ENCODE results near the gene AADACL3. TPM values are rescaled to one million over a fixed set of nuclear protein-coding genes. Genes with fewer than 3 reads are reported as not detected.

Gene AADACL3
- total RNA-seq, 1 donor from 2014 or later = not detected

DNA sequence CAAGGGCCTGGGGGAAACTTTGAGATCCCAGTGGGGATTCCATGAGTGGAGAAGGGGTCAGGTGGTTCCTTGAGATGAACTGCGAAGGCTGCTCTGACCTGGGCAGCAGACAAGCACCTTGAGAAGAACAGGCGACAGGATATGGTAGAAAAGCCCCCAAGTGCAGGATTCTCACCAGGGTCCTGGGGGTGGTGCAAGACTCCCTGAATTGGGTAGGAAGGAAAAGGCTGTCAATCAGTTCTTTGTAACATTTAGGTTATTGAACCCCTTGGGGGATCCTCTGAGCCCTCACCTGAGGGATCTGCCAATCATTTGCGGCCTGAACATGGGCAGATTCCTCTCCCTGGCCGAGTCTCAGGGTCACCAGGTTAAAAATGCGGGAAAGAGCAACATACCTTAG is 55.3 kb downstream of the AADACL3 start:
- TF ChIP-seq, protein P1, sequence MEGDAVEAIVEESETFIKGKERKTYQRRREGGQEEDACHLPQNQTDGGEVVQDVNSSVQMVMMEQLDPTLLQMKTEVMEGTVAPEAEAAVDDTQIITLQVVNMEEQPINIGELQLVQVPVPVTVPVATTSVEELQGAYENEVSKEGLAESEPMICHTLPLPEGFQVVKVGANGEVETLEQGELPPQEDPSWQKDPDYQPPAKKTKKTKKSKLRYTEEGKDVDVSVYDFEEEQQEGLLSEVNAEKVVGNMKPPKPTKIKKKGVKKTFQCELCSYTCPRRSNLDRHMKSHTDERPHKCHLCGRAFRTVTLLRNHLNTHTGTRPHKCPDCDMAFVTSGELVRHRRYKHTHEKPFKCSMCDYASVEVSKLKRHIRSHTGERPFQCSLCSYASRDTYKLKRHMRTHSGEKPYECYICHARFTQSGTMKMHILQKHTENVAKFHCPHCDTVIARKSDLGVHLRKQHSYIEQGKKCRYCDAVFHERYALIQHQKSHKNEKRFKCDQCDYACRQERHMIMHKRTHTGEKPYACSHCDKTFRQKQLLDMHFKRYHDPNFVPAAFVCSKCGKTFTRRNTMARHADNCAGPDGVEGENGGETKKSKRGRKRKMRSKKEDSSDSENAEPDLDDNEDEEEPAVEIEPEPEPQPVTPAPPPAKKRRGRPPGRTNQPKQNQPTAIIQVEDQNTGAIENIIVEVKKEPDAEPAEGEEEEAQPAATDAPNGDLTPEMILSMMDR (IDR thresholded peaks at IDR 0.05; ENCODE audit: insufficient read depth, low read length, poor library complexity, severe bottlenecking) = no peak
- H3K4me3 ChIP-seq (ENCODE audit: low read depth, low read length) = no peak overlapping the region
- no peak for DNase-seq (ENCODE audit: low read depth)
- no peaks in the 10 kb centered on the region for H3K27me3 ChIP-seq (ENCODE audit: control insufficient read depth, insufficient read depth, low read length)
- no peaks in the 10 kb centered on the region for H3K36me3 ChIP-seq (ENCODE audit: control insufficient read depth, insufficient read depth, low read length)

DNA sequence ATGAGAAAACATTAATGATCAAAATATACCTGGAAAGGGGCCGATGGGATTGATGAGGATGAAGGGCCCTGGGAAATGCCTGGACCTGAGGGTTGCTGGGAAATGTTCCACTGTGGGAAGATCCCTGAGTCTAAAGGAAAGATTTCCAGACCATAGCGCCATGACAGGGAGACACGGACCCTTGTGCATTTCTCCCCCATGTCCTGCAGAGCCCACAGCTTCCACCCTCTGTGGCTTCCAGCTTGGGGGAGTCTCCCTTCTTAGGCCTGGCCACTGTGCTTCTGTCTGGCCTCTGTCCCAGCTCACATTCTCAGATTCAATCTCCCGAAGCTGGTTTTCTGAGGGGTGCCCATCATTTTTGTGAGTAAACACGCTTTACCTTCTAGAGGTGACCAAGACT is 56.6 kb downstream of the AADACL3 start:
- H3K27me3 ChIP-seq (ENCODE audit: control insufficient read depth, insufficient read depth, low read length) = no peaks in the 10 kb centered on the region
- DNase-seq (ENCODE audit: low read depth) = no peak

DNA sequence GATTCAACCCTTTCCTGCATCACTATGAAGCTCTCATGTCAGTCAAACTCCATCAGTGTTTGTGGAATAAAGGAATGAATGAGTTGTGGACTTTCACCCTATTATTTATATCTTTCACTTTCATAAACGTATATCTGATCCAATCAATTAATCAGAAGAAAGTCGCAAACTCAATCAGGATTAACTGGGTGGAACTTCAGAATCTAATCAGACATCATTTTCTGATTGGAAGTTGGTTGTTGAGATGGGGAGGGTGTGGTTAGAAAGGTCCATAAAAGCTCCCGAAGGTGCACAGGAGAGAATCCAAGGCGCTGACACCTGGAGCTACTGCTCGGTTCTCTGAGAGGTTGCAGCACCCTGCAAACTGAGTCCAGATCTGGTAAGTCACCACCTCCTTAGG is 57.5 kb downstream of the AADACL3 start, which contains the start of gene PRAMEF12:
Gene PRAMEF12 (plus strand): TSS at position 301 of the 400 bp plus-strand sequence. CDS start 1,130 bp downstream, outside the sequence.
- TF ChIP-seq, protein P1 (IDR thresholded peaks at IDR 0.05; ENCODE audit: insufficient read depth, low read length, poor library complexity, severe bottlenecking) = no peak
- Histone ChIP-seq H3K36me3 (ENCODE audit: control insufficient read depth, insufficient read depth, low read length) (no peaks in the 10 kb centered on the region), H3K27me3 (ENCODE audit: control insufficient read depth, insufficient read depth, low read length) (no peaks in the 10 kb centered on the region), H3K4me3 (ENCODE audit: low read depth, low read length) (no peak within 1 kb of the TSS)
- DNase-seq (ENCODE audit: low read depth) = no peak

More for the DNA sequence above, 56.6 kb downstream of the AADACL3 start:
- TF ChIP-seq, protein P1 (IDR thresholded peaks at IDR 0.05; ENCODE audit: insufficient read depth, low read length, poor library complexity, severe bottlenecking) = no peak
- Histone ChIP-seq H3K36me3 (ENCODE audit: control insufficient read depth, insufficient read depth, low read length) (no peaks in the 10 kb centered on the region), H3K4me3 (ENCODE audit: low read depth, low read length) (no peak overlapping the region)

DNA sequence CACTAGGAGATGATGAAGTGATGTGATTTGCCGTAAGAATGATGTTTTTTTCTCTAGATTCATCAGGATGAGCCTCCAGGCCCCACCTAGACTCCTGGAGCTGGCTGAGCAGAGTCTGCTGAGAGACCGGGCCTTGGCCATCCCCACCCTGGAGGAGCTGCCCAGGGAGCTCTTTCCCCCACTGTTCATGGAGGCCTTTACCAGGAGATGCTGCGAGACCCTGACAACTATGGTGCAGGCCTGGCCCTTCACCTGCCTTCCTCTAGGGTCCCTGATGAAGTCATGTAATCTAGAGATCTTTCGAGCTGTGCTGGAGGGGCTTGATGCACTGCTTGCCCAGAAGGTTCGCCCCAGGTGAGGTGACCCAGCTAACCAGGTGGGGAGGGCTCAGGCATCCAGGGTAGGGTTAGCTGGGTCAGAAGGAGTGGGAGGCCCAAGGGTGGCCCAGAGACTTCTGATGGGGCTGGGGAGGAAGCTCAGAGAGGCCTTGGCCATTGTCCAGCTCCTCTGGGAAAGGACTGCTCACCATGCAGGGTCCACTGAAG is 59.0 kb downstream of the AADACL3 start:
- Histone ChIP-seq H3K4me3 (ENCODE audit: low read depth, low read length) (no peak overlapping the region), H3K36me3 (ENCODE audit: control insufficient read depth, insufficient read depth, low read length) (no peaks in the 10 kb centered on the region), H3K27me3 (ENCODE audit: control insufficient read depth, insufficient read depth, low read length) (no peaks in the 10 kb centered on the region)
- DNase-seq (ENCODE audit: low read depth) = no peak
- TF ChIP-seq, protein P1 (IDR thresholded peaks at IDR 0.05; ENCODE audit: insufficient read depth, low read length, poor library complexity, severe bottlenecking) = no peak

DNA sequence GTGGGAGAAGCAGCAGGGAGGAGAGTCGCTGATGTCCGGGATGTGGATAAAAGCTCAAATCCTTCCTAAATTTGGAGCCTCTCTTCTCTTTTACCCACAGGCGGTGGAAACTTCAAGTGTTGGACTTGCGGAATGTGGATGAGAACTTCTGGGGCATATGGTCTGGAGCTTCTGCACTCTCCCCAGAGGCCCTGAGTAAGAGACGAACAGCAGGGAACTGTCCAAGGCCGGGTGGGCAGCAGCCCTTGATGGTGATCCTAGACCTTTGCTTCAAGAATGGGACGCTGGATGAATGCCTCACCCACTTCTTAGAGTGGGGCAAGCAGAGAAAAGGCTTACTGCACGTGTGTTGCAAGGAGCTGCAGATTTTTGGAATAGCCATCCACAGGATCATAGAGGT is 59.5 kb downstream of the AADACL3 start:
- no peak for DNase-seq (ENCODE audit: low read depth)
- Histone ChIP-seq H3K36me3 (ENCODE audit: control insufficient read depth, insufficient read depth, low read length) (no peaks in the 10 kb centered on the region), H3K4me3 (ENCODE audit: low read depth, low read length) (no peak overlapping the region), H3K27me3 (ENCODE audit: control insufficient read depth, insufficient read depth, low read length) (no peaks in the 10 kb centered on the region)
- TF ChIP-seq, protein P1 (IDR thresholded peaks at IDR 0.05; ENCODE audit: insufficient read depth, low read length, poor library complexity, severe bottlenecking) = no peak

Measured in kidney epithelial cell (primary cell).